BE2C (cell line): ENCODE measurements around the gene KCNK17.
"Not testable (repeated sequence)": the region's sequence is repeated elsewhere in the genome, so short reads cannot be mapped to it uniquely, and the experiment has no call there.

Experiments
- DNase-seq: peaks from one replicate; pipeline ENCODE4 v3.0.0-alpha.2; 2020
- H3K27me3 ChIP-seq: fragments of 250-450 bp; sonication (Bioruptor Pico); 2 replicates; pipeline ENCODE4 v1.5.1; 2020; ENCODE audit warnings: mild to moderate bottlenecking
- H3K36me3 ChIP-seq: fragments of 250-450 bp; sonication (Bioruptor Pico); 2 replicates; pipeline ENCODE4 v1.5.1; 2020; ENCODE audit warnings: mild to moderate bottlenecking
- H3K4me1 ChIP-seq: fragments of 250-450 bp; sonication (Bioruptor Pico); 2 replicates; pipeline ENCODE4 v1.5.1; 2020
- H3K4me3 ChIP-seq: 2 replicates; pipeline ENCODE4 v1.5.1; 2011; ENCODE audit warnings: low read depth, low read length
- H3K9me3 ChIP-seq: fragments of 250-450 bp; sonication (Bioruptor Pico); 2 replicates; pipeline ENCODE4 v1.5.1; 2020
- CTCF ChIP-seq: IDR thresholded peaks from 2 replicates; pipeline ENCODE4 v1.5.1; 2012; ENCODE audit warnings: mild to moderate bottlenecking, low read depth, low read length

Gene KCNK17

GRCh38 chr6:39294899-39295298, 19.3 kb downstream of the KCNK17 start:
- no peak for DNase-seq
- peaks cover 12% of the 10 kb centered on the region for H3K27me3 ChIP-seq
- H3K9me3 ChIP-seq, result no peaks in the 10 kb centered on the region
- H3K36me3 ChIP-seq, result no peaks in the 10 kb centered on the region
- no peak overlapping the region for H3K4me3 ChIP-seq
- TF ChIP-seq CTCF, result no peak
- H3K4me1 ChIP-seq, result no peaks in the 10 kb centered on the region

GRCh38 chr6:39294133-39294532, 20.1 kb downstream of the KCNK17 start:
- H3K36me3 ChIP-seq, result no peaks in the 10 kb centered on the region
- H3K4me1 ChIP-seq, result no peaks in the 10 kb centered on the region
- no peak for TF ChIP-seq CTCF
- no peak for DNase-seq
- H3K9me3 ChIP-seq, result no peaks in the 10 kb centered on the region
- H3K27me3 ChIP-seq, result peaks cover 9% of the 10 kb centered on the region
- H3K4me3 ChIP-seq, result no peak overlapping the region

GRCh38 chr6:39292637-39293036, 21.6 kb downstream of the KCNK17 start:
- no peak for DNase-seq
- Histone ChIP-seq H3K4me3 (no peak overlapping the region), H3K27me3 (no peaks in the 10 kb centered on the region; the same call in 1 of the 2 replicates), H3K4me1 (no peaks in the 10 kb centered on the region), H3K9me3 (no peaks in the 10 kb centered on the region), H3K36me3 (no peaks in the 10 kb centered on the region)
- no peak for TF ChIP-seq CTCF

- H3K27me3 ChIP-seq, result no peaks in the 10 kb centered on the region; the same call in 1 of the 2 replicates
- no peak for TF ChIP-seq CTCF
Observed at GRCh38 chr6:39289490-39289889, 24.7 kb downstream of the KCNK17 start.

GRCh38 chr6:39287601-39288000, 26.6 kb downstream of the KCNK17 start:
- Histone ChIP-seq H3K4me3 (no peak overlapping the region), H3K9me3 (no peaks in the 10 kb centered on the region), H3K27me3 (peaks cover 5% of the 10 kb centered on the region), H3K4me1 (no peaks in the 10 kb centered on the region), H3K36me3 (no peaks in the 10 kb centered on the region)
- no peak for DNase-seq
- TF ChIP-seq CTCF, result no peak

More at GRCh38 chr6:39289490-39289889, 24.7 kb downstream of the KCNK17 start:
- Histone ChIP-seq H3K9me3 (no peaks in the 10 kb centered on the region), H3K4me3 (no peak overlapping the region), H3K36me3 (no peaks in the 10 kb centered on the region), H3K4me1 (no peaks in the 10 kb centered on the region)
- no peak for DNase-seq

GRCh38 chr6:39286596-39286995, 27.6 kb downstream of the KCNK17 start:
- H3K36me3 ChIP-seq, H3K4me1 ChIP-seq, H3K27me3 ChIP-seq, H3K9me3 ChIP-seq, H3K4me3 ChIP-seq, DNase-seq: not testable (repeated sequence)

- Histone ChIP-seq H3K36me3 (no peaks in the 10 kb centered on the region), H3K27me3 (peaks cover 15% of the 10 kb centered on the region), H3K4me3 (no peak overlapping the region), H3K9me3 (no peaks in the 10 kb centered on the region), H3K4me1 (no peaks in the 10 kb centered on the region)
- DNase-seq, result no peak
- TF ChIP-seq CTCF, result no peak
Observed at GRCh38 chr6:39282774-39283173, 31.4 kb downstream of the KCNK17 start.
